ENCODE results near the gene SHCBP1L.

Gene SHCBP1L

DNA sequence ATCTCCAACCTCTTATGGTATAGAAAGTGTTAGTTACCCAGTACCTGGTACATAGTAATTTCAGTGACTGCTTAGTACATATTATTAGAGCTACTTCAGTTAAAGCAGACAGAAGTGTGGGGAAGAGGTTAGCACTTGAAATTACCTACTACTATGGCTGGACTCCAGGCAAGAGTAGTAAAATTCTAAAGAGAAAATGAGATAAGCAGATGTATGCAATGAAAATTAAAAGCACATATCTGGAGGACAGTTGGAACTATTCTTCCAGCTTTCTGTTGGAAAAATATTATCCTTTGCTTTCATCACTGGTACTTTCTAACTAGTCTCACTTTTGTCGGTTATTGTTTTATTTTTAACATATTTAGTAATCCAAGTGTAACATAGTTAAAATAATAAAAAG lies 90.1 kb downstream of the SHCBP1L start:
- Histone ChIP-seq H3K9me2 (ENCODE audit: low read depth, low read length) (no peaks in the 10 kb centered on the region), H3K4me2 (ENCODE audit: low read length) (no peak overlapping the region), H4K20me1 (ENCODE audit: insufficient read depth, low read length) (no peaks in the 10 kb centered on the region), H3F3A (ENCODE audit: insufficient read depth, low read length) (no peaks in the 10 kb centered on the region), H3K27me3 (ENCODE audit: insufficient read depth, low read length) (no peaks in the 10 kb centered on the region), H3K9me3 (ENCODE audit: low read length) (no peaks in the 10 kb centered on the region), H3K4me3 (ENCODE audit: low read depth, low read length, poor library complexity, severe bottlenecking) (no peak overlapping the region), H3K4me1 (ENCODE audit: insufficient read depth, low read length, severe bottlenecking) (no peaks in the 10 kb centered on the region), H3K9ac (ENCODE audit: low read length) (no peak overlapping the region), H3K36me3 (ENCODE audit: insufficient read depth, low read length) (peaks cover 98% of the 10 kb centered on the region), H3K79me2 (ENCODE audit: insufficient read depth, low read length) (0 out of 2 replicates have a peak, but pooled peaks cover 3% of the 10 kb centered on the region), H3K27ac (ENCODE audit: low read depth, low read length, poor library complexity, severe bottlenecking) (no peak overlapping the region), H2AFZ (ENCODE audit: low read length) (no peak overlapping the region)
- TF ChIP-seq EZH2 (IDR thresholded peaks at IDR 0.05; ENCODE audit: borderline replicate concordance, low read length), result no peak
- TF ChIP-seq, protein P1, sequence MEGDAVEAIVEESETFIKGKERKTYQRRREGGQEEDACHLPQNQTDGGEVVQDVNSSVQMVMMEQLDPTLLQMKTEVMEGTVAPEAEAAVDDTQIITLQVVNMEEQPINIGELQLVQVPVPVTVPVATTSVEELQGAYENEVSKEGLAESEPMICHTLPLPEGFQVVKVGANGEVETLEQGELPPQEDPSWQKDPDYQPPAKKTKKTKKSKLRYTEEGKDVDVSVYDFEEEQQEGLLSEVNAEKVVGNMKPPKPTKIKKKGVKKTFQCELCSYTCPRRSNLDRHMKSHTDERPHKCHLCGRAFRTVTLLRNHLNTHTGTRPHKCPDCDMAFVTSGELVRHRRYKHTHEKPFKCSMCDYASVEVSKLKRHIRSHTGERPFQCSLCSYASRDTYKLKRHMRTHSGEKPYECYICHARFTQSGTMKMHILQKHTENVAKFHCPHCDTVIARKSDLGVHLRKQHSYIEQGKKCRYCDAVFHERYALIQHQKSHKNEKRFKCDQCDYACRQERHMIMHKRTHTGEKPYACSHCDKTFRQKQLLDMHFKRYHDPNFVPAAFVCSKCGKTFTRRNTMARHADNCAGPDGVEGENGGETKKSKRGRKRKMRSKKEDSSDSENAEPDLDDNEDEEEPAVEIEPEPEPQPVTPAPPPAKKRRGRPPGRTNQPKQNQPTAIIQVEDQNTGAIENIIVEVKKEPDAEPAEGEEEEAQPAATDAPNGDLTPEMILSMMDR (IDR thresholded peaks at IDR 0.05; ENCODE audit: low read length), result no peak

DNA sequence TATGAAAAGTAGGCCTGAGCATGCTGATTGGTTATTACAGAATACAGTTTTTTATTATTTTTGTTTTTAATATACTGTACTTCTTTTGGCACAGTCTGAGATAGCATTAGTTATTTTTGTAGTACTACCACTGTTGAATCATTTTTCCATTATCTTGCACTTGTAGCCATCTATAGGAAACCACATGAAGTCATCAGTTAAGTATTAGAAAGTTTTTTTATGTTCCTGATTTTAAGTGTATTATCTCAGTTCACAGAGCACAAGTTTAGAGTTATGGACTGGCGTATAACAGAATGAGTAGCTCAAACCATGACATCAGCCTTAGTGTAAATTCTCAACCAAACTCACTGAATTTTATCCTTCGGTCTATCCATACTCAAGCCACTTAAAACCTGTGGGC lies 91.0 kb downstream of the SHCBP1L start:
- no peaks in the 10 kb centered on the region for H3F3A ChIP-seq (ENCODE audit: insufficient read depth, low read length)
- H2AFZ ChIP-seq (ENCODE audit: low read length), result no peak overlapping the region
- H3K9me3 ChIP-seq (ENCODE audit: low read length), result no peaks in the 10 kb centered on the region
- H3K9me2 ChIP-seq (ENCODE audit: low read depth, low read length), result no peaks in the 10 kb centered on the region
- no peak overlapping the region for H3K4me3 ChIP-seq (ENCODE audit: low read depth, low read length, poor library complexity, severe bottlenecking)
- H4K20me1 ChIP-seq (ENCODE audit: insufficient read depth, low read length), result no peaks in the 10 kb centered on the region
- no peak for TF ChIP-seq EZH2 (IDR thresholded peaks at IDR 0.05; ENCODE audit: borderline replicate concordance, low read length)
- TF ChIP-seq, protein P1 (IDR thresholded peaks at IDR 0.05; ENCODE audit: low read length), result no peak
- H3K4me1 ChIP-seq (ENCODE audit: insufficient read depth, low read length, severe bottlenecking), result no peaks in the 10 kb centered on the region
- H3K9ac ChIP-seq (ENCODE audit: low read length), result no peak overlapping the region
- no peak overlapping the region for H3K4me2 ChIP-seq (ENCODE audit: low read length)
- 0 out of 2 replicates have a peak, but pooled peaks cover 3% of the 10 kb centered on the region for H3K79me2 ChIP-seq (ENCODE audit: insufficient read depth, low read length)
- peaks cover 98% of the 10 kb centered on the region for H3K36me3 ChIP-seq (ENCODE audit: insufficient read depth, low read length)
- H3K27ac ChIP-seq (ENCODE audit: low read depth, low read length, poor library complexity, severe bottlenecking), result no peak overlapping the region
- H3K27me3 ChIP-seq (ENCODE audit: insufficient read depth, low read length), result no peaks in the 10 kb centered on the region

DNA sequence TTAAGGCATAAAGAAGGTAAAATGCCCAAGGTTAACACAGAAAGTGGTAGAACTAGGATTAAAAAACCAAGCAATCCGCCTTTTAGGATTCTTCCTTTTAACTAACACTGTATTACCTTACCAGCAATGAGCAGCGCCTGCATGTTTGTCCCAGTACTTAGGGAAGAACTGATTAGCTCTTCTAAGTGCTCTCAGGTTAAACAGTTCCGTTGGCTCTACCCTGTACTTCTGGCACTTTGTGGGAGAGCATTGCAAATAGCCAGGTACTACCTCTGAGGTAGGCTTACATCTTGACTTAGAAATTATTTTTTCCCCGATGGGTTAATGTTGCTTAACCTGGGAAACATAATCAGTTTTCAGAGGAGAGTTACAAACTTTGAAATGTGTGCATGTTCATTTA lies 92.3 kb downstream of the SHCBP1L start:
- Histone ChIP-seq H3K4me2 (ENCODE audit: low read length) (no peak overlapping the region), H3K4me3 (ENCODE audit: low read depth, low read length, poor library complexity, severe bottlenecking) (no peak overlapping the region), H3K9ac (ENCODE audit: low read length) (no peak overlapping the region), H3K36me3 (ENCODE audit: insufficient read depth, low read length) (peaks cover 98% of the 10 kb centered on the region), H3K9me3 (ENCODE audit: low read length) (no peaks in the 10 kb centered on the region), H4K20me1 (ENCODE audit: insufficient read depth, low read length) (no peaks in the 10 kb centered on the region), H3K79me2 (ENCODE audit: insufficient read depth, low read length) (0 out of 2 replicates have a peak, but pooled peaks cover 3% of the 10 kb centered on the region), H3K27ac (ENCODE audit: low read depth, low read length, poor library complexity, severe bottlenecking) (no peak overlapping the region), H3K9me2 (ENCODE audit: low read depth, low read length) (no peaks in the 10 kb centered on the region), H3K4me1 (ENCODE audit: insufficient read depth, low read length, severe bottlenecking) (no peaks in the 10 kb centered on the region), H3F3A (ENCODE audit: insufficient read depth, low read length) (no peaks in the 10 kb centered on the region), H3K27me3 (ENCODE audit: insufficient read depth, low read length) (no peaks in the 10 kb centered on the region), H2AFZ (ENCODE audit: low read length) (no peak overlapping the region)
- TF ChIP-seq, protein P1 (IDR thresholded peaks at IDR 0.05; ENCODE audit: low read length), result no peak
- no peak for TF ChIP-seq EZH2 (IDR thresholded peaks at IDR 0.05; ENCODE audit: borderline replicate concordance, low read length)

Data from OCI-LY1 (cell line).